HG03175 (cell line): ENCODE measurements around the gene CETP.
A peak's percentile ranks its signal among the peaks of the same experiment; 100 is the strongest.

Source experiments
- ATAC-seq: cut with Tn5 transposase; IDR thresholded peaks from one replicate; pipeline ENCODE4 v1.9.1; 2021; ENCODE audit warnings: mild to moderate bottlenecking, moderate library complexity; ENCODE audit not compliant: unreplicated experiment

The CETP gene

DNA sequence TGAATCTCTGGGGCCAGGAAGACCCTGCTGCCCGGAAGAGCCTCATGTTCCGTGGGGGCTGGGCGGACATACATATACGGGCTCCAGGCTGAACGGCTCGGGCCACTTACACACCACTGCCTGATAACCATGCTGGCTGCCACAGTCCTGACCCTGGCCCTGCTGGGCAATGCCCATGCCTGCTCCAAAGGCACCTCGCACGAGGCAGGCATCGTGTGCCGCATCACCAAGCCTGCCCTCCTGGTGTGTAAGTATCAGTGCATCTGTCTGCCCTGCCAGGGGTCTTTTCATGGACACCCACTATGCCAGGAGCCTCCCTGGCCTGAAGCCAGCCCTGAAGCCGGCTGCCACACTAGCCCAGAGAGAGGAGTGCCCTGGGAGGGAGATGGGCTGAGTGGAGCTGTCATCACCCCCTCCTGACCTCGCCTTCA is at the start of gene CETP:
CETP (plus strand) TSS at position 100 of the 431 bp plus-strand sequence; CDS start at position 130, 30 bp downstream.
- ATAC-seq = no peak

DNA sequence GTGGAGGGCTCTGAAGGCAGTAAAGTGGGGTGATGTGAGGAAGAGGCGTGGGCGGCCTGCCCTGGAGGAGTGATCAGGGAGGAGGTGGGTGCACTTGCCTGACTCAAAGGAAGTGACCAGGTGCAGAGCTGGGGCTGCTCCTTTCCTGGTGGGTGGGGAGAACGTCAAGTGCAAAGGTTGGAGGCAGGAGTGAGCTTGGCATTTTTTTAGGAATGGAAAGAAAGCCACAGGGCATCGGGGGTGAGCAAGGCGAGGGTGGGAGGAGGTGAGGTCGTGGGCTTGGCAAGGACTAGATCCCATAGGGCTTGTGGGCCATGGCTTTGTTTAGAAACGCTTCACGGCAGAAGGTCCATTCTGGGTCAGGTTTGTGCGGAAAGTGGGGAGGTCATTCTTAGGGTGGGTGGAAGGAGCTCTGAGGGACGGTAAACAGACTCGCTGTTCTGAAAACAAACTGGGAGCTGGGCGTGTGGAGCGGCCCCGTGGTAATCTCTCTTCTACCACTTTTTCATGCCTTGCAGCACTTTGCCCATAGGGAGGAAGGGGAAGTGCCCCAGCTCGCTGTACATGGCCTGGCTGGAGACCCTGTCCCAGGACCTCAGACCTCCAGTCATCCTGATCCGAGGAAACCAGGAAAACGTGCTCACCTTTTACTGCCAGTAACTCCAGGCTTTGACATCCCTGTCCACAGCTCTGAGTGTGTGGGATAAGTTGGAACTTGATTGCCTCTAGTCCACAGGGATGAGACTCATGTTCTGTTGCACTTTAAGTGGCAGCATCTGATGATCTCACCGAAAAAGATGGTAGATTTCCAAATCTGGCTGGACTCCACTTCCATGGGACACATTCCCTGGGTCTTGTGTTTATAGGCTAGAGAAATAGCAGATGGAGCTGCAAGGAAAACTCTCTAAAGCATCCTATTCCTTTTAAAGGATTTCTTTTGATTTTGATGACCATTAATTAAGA is 48.7 kb upstream of the CETP start:
- no peak for ATAC-seq

DNA sequence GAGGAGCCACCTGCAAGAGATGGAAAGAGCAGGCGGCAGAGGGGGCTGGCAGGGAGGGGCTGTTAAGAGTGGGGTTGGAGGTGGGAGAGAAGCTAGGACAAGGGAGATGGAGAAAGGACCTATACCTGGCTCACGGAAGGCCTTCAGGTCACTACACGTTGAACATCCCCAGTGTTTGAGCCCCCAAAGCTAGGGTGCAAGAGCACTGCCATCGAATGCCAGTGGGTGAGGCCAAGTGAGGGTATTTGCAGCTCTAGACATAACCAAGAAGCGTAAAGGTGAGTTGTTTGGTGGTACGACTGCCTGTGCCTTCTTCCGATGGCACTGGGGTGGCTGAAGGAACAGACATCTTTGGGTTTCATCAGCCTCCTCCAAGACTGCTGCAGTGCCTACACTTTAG is 46.9 kb upstream of the CETP start:
- no peak for ATAC-seq

DNA sequence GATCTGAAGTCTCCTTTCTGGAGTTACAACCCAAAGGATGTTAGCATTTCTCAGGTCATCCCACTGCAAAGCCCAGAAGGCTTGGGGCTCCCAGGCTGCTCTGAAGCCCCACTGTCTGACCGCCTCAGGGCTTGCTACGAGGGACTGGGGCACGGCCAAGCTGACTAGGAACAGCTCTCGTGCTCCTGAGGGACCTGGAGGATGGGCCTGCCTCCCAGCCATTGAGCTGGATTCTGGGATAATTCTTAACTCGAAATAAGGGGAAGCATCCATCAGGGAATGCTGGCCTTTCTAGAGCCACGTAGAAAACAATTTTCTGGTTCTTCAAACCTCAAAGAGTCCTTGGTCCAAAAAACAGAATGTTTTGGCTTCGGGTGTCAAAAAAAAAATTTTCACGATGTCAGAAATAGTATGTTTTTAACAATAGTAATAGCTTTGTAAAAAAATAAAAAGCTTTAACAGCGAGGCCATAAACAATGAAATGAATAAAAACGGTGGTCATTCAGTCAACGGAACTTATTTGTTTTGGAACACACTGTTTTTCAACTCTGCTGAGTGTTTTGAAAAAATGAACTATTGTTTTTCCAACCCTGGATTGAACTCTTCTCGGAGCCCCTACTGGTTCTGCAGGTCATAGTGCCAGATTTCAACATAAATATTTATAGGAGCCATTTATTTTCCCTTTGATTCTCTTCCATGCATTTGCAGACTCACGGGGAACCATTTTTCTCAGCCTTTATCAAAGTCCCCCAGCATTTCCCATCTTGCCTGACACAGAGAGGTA is 46.2 kb upstream of the CETP start:
- no peak for ATAC-seq

DNA sequence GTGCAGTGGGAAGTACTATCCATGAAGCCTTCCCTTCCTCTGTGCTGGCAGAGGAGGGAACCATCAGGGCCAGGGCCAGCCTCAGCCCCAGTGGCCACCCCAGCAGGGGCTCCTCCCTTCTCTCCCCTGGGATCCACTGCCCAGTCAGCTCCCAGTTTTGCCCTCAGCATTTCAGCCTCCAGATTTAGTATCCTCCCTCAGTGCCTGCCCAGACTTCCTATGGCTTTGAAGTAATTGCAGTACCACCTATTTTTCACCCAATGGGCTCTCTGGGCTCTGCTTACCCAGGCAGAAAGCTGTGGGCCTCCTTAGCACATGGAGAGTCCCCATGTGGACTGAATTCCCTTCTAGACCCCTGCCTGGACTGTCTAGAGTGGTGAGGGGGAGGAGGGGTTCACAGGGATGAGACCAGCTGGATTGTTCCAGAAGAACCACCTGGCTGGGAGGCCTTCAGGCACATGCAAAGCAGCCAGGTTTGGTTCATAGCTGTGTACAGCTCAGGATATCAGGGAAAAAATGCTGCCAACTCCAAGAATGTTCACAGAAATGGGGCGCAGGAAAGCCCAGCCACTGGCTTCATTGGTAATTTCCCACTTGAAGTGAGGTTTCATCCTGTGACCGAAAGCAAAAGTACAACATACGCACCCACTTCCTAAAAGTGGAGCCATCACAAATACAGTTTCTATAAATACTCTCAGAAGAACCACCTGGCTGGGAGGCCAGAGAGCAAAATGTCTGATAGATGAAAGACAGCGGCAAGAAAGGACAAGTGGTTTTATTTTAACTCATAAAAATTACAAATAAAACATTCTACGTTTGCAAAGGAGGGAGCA is 45.0 kb upstream of the CETP start:
- ATAC-seq = peak; percentile 79

- no peak for ATAC-seq
These were observed 43.2 kb upstream of the CETP start for GRCh38 chr16:56918467-56919012.

DNA sequence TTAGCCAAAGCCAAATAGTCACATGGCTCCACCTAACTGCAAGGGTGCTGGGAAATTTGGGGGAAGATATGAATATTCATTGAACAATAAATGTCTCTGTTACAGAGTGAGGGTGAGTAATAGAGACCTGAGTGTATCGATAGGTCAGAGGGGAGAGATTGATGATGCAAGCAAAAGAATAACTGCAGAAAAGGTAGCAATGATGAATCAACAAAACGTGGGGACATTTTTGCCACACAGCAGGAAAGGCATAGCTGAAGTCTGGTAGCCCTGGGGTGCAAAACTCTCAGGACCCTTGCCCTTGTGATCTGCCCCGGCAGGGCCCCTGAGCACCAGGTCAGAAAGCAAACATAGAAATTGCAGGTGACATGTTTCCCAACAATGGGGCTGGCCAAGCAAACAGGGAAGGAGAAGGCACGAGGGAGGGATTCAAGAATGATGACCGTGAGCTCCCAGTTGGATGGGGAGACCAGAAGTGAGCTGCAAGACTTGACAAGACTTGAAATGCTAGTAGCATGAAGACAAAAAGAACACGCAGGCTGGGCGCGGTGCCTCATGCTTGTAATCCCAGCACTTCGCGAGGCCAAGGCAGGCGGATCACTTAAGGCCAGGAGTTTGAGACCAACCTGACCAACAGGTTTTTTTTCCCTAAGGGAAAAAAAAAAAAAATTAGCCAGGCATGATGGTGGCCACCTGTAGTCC is 42.5 kb upstream of the CETP start:
- no peak for ATAC-seq

GRCh38 chr16:56921571-56921970 is 40.2 kb upstream of the CETP start:
- no peak for ATAC-seq

DNA sequence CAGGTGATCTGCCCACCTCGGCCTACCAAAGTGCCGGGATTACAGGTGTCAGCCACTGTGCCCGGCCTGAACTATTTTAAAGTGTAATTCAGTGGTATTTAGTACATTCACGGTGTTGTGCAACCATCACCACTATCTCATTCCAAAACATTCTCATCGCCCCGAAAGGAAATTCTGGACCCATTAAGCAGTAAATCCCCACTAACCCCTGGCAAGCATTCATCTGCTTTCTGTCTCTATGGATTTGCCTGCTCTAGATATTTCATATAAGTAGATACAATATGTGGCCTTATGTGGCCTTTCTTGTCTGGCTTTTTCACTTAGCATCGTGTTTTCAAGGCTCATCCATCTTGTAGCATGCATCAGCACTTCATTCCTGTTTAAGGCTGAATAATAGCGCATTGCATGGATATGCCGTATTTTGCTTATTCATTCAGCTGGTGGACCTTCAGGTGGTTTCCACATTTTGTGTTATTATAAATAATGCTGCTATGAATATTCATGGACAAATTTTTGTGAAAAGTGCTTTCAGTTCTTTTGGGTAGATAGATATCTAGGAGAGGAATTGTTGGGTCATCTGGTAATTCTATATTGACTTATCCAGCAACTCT is 38.2 kb upstream of the CETP start:
- ATAC-seq = no peak

DNA sequence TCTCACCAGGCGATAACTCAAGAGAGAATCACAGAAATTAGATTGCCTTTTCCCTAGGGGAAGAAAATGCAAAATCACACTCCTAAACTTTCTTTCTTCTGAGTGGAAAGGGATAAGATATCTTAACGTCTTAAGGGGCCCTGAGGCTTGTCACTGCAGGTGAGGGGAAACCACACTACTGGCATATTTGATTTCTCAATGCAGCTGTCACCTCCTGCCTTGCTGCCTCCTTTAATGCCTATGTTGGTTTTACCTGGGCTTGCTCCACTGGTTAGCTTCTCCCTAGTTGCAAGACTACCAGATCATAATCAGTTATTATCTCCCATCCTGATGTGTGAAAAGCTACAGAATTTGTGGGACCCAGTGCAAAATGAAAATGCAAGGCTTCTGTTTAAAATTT is 34.3 kb upstream of the CETP start:
- no peak for ATAC-seq

- ATAC-seq = no peak
These were observed 32.1 kb upstream of the CETP start for GRCh38 chr16:56929639-56930038.

DNA sequence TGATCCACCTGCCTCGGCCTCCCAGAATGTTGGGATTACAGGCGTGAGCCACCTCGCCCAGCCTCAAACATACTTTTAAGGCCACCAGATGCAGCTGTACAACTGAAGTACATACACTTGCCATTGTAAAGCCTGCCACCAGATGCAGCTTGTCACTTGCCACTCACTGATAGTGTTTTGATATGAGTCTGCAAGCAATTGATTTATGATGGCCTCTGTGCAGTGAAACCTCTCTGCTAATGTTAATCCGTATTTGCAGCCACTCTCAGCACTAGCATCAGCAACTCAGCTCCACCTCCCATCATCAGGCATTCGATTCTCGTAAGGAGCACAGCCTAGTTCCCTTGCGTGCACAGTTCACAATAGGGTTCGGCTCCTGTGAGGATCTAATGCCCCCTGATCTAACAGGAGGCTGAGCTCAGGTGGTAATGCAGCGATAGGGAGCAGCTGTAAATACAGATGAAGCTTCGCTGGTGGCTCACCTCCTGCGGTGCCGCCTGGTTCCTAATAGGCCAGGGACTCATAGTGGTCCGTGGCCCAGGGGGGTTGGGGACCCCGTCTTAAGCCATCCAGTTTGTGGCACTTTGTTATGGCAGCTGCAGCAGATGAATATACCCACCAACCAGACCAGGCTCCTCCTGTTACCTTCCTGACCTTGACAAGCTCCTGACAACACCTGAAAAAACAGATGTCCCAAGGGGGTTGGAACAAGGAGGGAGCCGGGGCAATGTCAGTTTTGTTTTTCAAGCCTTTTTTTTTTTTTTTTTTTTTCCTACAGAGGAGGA is 31.1 kb upstream of the CETP start:
- no peak for ATAC-seq

DNA sequence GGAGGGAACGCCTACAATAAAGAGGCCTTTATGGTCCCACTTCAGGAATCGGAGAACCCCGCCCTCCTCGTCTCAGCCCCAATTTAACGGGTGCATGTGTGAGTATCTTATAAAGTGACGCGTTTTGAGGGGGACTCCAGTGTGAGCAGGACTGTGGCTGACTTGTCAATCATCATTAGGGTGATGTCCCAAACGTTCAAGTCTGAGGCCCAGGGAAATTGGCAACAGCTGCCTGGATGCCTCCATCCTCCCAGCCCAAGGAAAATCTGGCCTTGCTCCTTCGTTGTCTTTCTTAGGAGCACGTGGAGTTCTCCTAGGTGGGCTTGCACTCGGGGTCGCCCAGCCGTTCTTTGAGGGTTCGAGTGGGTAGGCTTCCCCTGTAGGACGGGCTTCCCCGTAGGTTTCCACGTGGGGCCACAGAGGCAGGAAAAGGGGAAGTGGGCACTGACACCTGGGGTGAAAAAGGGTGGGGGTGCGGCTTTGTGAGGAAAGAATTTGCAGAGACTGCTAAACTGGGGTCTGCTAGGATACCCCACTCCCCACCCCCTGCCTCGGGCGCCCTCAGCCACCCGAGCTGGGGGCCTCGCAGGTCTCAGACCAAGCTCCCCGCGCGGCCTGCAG is 30.4 kb upstream of the CETP start:
- ATAC-seq = peak; percentile 38

DNA sequence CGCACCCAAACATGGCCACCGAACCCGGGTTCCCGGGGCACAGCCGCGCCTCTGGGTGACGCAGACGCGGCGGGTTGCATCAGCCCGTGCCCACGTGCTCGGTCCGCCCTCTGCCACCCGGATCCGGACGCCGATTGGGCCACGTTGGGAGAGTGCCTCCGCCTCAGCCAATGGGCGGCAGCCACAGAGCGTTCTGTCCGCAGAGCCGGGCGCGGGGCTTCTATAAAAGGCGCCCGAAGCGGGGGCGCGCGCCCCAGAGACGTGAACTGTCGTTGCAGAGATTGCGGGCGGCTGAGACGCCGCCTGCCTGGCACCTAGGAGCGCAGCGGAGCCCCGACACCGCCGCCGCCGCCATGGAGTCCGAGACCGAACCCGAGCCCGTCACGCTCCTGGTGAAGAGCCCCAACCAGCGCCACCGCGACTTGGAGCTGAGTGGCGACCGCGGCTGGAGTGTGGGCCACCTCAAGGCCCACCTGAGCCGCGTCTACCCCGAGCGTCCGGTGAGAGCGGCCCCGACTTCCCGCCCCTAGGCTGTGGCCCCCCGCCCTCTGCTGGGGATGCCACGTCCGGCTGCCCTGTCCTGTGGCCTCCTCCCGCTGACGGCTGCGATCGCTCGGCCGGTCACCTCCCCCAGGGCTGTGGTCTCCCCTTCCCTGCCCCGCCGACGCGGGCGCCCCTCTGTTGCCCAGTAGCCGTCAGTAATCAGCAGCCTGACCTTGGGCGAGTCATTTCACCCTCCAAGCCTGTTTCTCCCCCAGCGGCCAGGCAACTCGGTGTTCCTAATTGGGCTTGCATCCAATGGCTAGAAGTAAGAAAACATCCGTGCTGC is 29.6 kb upstream of the CETP start, which contains the start of gene HERPUD1:
HERPUD1 (plus strand) TSS at position 251 of the 829 bp plus-strand sequence; CDS start at position 354, 103 bp downstream.
- peak; percentile 88 for ATAC-seq

DNA sequence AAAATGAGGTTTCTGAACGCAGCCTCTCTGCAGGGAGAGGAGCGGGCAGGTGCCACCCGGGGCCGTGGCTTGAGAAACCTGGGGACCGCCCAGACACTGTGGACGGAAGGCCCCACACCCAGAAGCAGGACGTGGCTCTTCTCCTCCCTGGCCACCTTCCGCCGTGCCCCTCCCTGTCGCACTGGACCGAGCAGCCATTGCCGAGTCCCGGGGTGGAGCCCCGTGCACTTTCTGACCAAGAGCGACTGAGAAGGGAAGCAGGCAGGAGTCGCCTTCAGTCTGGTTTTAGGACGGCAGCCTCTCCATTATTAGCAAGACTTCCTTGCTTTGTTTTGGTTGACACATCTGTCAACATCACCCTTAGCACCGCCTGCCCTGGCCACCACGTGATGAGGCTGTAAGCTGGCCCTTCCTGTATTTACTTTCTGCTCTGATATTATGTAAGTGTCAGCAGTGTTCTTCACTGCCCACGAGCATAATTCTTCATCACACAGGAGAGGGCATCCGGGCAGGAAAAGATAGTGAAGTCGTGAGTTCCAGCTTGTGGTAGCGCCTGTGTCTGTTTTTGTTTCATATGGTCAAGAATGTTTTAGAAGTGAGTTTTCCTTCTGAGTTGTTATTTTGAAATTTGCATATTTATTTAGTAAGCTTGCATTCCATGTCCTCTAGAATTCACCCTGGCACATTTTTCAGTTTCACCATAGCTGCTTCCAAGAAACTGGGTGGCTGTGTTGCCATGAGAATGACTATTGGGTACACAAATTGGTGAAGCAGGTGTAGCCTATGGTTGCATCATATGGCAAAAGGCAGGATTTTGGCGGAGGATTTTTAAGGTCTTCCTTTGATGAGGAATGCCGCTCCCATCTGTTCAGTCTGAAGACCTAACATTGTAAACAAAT is 28.8 kb upstream of the CETP start:
- peak; percentile 12 for ATAC-seq

- no peak for ATAC-seq
These were observed 27.7 kb upstream of the CETP start for GRCh38 chr16:56933828-56934598.
